Tibial nerve (tissue), 4 donors: ENCODE data around the gene NOTCH1. TPM values are rescaled to one million over a fixed set of nuclear protein-coding genes. Genes with fewer than 3 reads are reported as not detected.
A peak's percentile ranks its signal among the peaks of the same experiment; 100 is the strongest.

ENCODE experiments used
- DNase-seq, 2 donors: peaks; one replicate each; pipeline ENCODE4 v3.0.0-alpha.2; 2019; ENCODE audit warnings: low spot score in 2 of 2
- H3K27ac ChIP-seq, 4 donors: fragments of 200-600 bp; sonication (generic) in 3 of 4; one replicate each; pipeline ENCODE4 v1.5.1; 2017 to 2019; ENCODE audit warnings: mild to moderate bottlenecking in 1 of 4
- H3K27me3 ChIP-seq, 2 donors: fragments of 200-600 bp; sonication (generic) in 1 of 2; one replicate each; pipeline versions ENCODE4 v1.5.1 to v1.6.0; 2017 to 2019
- H3K36me3 ChIP-seq, 3 donors: fragments of 200-600 bp; sonication (generic); one replicate each; pipeline ENCODE4 v1.5.1; 2018 to 2019
- H3K4me1 ChIP-seq, 4 donors: fragments of 200-600 bp; sonication (generic) in 3 of 4; one replicate each; pipeline ENCODE4 v1.5.1; 2017 to 2019
- H3K4me3 ChIP-seq, 4 donors: fragments of 200-600 bp; sonication (generic) in 3 of 4; one replicate each; pipeline ENCODE4 v1.5.1; 2017 to 2019; ENCODE audit warnings: mild to moderate bottlenecking in 1 of 4, moderate library complexity in 1 of 4
- H3K9me3 ChIP-seq, 4 donors: fragments of 200-600 bp; sonication (generic) in 3 of 4; one replicate each; pipeline ENCODE4 v1.5.1; 2017 to 2019
- EP300 ChIP-seq, 2 donors: sonication (generic); formaldehyde crosslinking; IDR thresholded peaks; one replicate each; pipeline ENCODE4 v1.6.1; 2017; ENCODE audit warnings: antibody characterized with exemption in 2 of 2, mild to moderate bottlenecking in 1 of 2
- POLR2A ChIP-seq, 2 donors: fragments of 450-650 bp; IDR thresholded peaks; one replicate each; pipeline ENCODE4 v1.6.1; 2017; ENCODE audit warnings: antibody characterized with exemption in 2 of 2, mild to moderate bottlenecking in 2 of 2, moderate library complexity in 2 of 2
- WGBS, 2 donors: methylation state at CpG; one replicate each; pipeline ENCODE4 v1.1.5; 2018; 5-methylcytosine and 5-hydroxymethylcytosine counted together
- total RNA-seq, 4 donors: library from RNA; depleted of rRNA; stranded (reverse); fragments of >200 nt; gene quantifications; one replicate each; pipeline ENCODE4 v1.1.0, GENCODE V29; 2016
- TF ChIP-seq, protein P1 (sequence below), 5 experiments: fragments of 200-600 bp in 3 of 5; fragments of 450-650 bp in 2 of 5; sonication (generic) in 3 of 5; IDR thresholded peaks; one replicate each; pipeline ENCODE4 v1.5.1; 2016 to 2019; ENCODE audit warnings: antibody characterized with exemption in 5 of 5, mild to moderate bottlenecking in 3 of 5, moderate library complexity in 2 of 5

Gene NOTCH1
- total RNA-seq, 4 donors from 2014 or later: 29.3 to 65.4 (median 41.5) TPM

DNA sequence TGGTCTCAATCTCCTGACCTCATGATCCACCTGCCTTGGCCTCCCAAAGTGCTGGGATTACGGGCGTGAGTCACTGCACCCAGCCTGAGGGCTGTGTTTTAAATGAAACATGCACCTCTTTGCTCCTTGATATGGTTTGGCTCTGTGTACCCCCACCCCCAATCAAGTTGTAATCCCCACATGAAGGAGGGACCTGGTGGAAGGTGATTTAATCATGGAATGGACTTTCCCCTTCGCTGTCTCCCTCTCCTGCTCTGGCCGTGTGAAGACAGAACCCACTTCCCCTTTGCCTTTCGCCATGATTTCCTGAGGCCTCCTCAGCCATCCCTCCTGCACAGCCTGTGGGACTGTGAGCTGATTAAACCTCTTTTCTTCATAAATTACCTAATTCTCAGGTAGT, 12.5 kb upstream of the NOTCH1 start:
- DNase-seq: no peak
- TF ChIP-seq EP300 (IDR thresholded peaks at IDR 0.05): no peak
- TF ChIP-seq POLR2A (IDR thresholded peaks at IDR 0.05): no peak
- TF ChIP-seq, protein P1, sequence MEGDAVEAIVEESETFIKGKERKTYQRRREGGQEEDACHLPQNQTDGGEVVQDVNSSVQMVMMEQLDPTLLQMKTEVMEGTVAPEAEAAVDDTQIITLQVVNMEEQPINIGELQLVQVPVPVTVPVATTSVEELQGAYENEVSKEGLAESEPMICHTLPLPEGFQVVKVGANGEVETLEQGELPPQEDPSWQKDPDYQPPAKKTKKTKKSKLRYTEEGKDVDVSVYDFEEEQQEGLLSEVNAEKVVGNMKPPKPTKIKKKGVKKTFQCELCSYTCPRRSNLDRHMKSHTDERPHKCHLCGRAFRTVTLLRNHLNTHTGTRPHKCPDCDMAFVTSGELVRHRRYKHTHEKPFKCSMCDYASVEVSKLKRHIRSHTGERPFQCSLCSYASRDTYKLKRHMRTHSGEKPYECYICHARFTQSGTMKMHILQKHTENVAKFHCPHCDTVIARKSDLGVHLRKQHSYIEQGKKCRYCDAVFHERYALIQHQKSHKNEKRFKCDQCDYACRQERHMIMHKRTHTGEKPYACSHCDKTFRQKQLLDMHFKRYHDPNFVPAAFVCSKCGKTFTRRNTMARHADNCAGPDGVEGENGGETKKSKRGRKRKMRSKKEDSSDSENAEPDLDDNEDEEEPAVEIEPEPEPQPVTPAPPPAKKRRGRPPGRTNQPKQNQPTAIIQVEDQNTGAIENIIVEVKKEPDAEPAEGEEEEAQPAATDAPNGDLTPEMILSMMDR (IDR thresholded peaks at IDR 0.05): no peak
- peak overlapping the region in 2 of 4 donors; percentile 3 to 14 for H3K27ac ChIP-seq
- no peaks in the 10 kb centered on the region for H3K36me3 ChIP-seq
- 62 to 64% methylated on average over 5 of the region's 5 CpGs for WGBS, 2 donors
- H3K27me3 ChIP-seq: no peaks in the 10 kb centered on the region
- peaks cover 0 to 31% (median 19%) of the 10 kb centered on the region in 4 donors for H3K4me1 ChIP-seq
- peaks cover 0 to 5% (median 0%) of the 10 kb centered on the region in 4 donors for H3K9me3 ChIP-seq
- H3K4me3 ChIP-seq: no peak overlapping the region

DNA sequence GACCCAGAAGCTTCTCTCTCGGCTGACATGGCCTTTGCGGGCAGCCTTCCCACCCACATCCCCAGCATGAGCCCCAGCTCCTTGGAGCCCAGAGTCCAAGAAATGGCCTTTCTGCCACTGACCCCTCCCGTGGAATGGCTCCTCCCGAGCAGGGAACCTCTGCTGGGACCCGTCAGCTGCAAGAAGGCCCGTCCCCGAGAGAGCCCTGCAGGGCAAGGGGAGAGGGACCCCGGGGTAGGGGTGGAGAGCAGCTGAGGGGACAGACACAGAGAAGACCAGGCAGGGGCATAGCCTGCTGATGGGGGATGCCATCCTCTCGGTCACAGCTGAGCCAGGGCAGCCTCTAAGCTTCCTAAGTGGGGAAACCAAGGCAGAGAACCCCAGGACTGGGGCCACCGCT, 11.2 kb upstream of the NOTCH1 start:
- TF ChIP-seq EP300 (IDR thresholded peaks at IDR 0.05) (no peak), POLR2A (IDR thresholded peaks at IDR 0.05) (no peak)
- TF ChIP-seq, protein P1 (IDR thresholded peaks at IDR 0.05): no peak
- Histone ChIP-seq H3K4me1 (peaks cover 0 to 29% (median 23%) of the 10 kb centered on the region in 4 donors), H3K27ac (peak overlapping the region in 2 of 4 donors; percentile 2 to 71), H3K36me3 (no peaks in the 10 kb centered on the region), H3K4me3 (no peak overlapping the region), H3K9me3 (peaks cover 0 to 5% (median 0%) of the 10 kb centered on the region in 4 donors), H3K27me3 (no peaks in the 10 kb centered on the region)
- 67% methylated on average over 9 to 10 of the region's 10 CpGs for WGBS, 2 donors
- DNase-seq: no peak

DNA sequence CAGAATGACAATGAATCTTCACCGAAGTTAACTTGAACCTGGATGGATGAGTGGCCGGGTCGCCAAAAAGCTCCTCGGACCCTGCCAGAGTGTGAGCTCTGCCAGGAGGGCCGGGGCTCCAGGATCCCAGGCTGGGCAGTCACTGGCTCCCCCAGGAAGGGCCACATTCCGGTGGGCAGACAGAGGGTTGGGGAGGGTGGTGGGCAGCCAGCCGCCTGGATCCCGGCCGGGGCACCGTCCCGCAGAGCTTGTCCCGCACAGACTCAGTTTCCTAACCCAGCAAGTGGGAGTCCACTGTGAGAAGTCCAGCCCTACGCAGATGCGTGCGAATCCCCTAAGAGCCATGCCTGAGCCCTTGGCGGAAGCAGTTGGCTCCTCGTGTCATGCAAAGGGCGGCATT, 10.3 kb upstream of the NOTCH1 start:
- 91% methylated on average over 18 of the region's 18 CpGs; no CpG with 5 or more reads in 1 of the 2 donors for WGBS, 2 donors
- Histone ChIP-seq H3K4me1 (peaks cover 0 to 38% (median 31%) of the 10 kb centered on the region in 4 donors), H3K36me3 (no peaks in the 10 kb centered on the region)

DNA sequence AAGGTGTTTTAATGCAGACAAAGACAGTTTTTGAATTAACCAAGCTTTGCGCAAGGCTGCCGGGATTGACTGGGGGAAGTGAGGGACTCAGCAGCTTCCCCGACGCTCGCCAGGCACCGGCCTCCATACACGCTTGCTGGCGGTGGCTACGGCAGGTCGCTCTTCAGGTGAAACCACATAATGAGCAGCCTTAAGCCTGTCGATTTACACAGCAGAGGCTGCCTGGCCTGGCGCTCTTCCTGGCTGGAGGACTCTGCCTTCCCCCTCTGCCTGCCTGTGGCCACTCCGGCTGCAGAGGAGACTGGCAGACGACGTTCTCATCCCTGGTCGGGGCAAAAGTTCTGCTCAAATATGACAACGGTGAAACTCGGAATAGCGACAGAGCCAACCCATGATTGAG, 9.0 kb upstream of the NOTCH1 start:
- 83 to 93% methylated on average over 19 of the region's 19 CpGs for WGBS, 2 donors
- H3K27ac ChIP-seq: no peak overlapping the region
- no peaks in the 10 kb centered on the region for H3K27me3 ChIP-seq
- H3K36me3 ChIP-seq: no peaks in the 10 kb centered on the region
- no peak for DNase-seq
- peaks cover 0 to 51% (median 43%) of the 10 kb centered on the region in 4 donors for H3K4me1 ChIP-seq
- H3K9me3 ChIP-seq: peaks cover 0 to 5% (median 0%) of the 10 kb centered on the region in 4 donors
- no peak overlapping the region for H3K4me3 ChIP-seq
- TF ChIP-seq EP300 (IDR thresholded peaks at IDR 0.05) (no peak), POLR2A (IDR thresholded peaks at IDR 0.05) (no peak)
- TF ChIP-seq, protein P1 (IDR thresholded peaks at IDR 0.05): no peak

More for the DNA sequence above, 10.3 kb upstream of the NOTCH1 start:
- Histone ChIP-seq H3K27me3 (no peaks in the 10 kb centered on the region), H3K27ac (no peak overlapping the region), H3K9me3 (peaks cover 0 to 5% (median 0%) of the 10 kb centered on the region in 4 donors), H3K4me3 (no peak overlapping the region)
- DNase-seq: no peak
- TF ChIP-seq EP300 (IDR thresholded peaks at IDR 0.05) (no peak), POLR2A (IDR thresholded peaks at IDR 0.05) (no peak)
- TF ChIP-seq, protein P1 (IDR thresholded peaks at IDR 0.05): no peak

DNA sequence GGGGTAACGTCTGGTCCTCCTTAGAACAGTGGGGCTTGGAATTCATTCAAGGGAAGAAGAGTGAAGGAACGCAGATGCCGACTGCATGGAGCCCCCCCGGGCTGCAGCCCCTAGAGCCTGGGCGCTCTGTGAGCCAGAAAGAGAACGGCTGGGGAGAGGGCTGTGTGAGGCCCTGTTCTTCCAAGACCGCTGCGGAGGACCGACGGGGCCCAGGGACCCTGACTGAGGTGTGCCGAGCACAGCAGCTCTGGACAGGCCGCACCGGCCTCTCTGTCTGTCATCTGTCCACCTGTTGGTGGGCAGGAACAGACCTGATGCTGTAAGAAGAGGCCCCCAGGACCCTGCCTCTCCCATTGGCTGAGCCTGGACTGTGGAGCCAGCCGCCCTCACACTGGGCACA, 7.7 kb upstream of the NOTCH1 start:
- no peak overlapping the region for H3K4me3 ChIP-seq
- H3K36me3 ChIP-seq: no peaks in the 10 kb centered on the region
- no peak overlapping the region for H3K27ac ChIP-seq
- DNase-seq: no peak
- WGBS, 2 donors: 85 to 94% methylated on average over 13 to 14 of the region's 14 CpGs
- H3K9me3 ChIP-seq: no peaks in the 10 kb centered on the region
- H3K4me1 ChIP-seq: peaks cover 0 to 48% (median 41%) of the 10 kb centered on the region in 4 donors
- TF ChIP-seq POLR2A (IDR thresholded peaks at IDR 0.05) (no peak), EP300 (IDR thresholded peaks at IDR 0.05) (no peak)
- TF ChIP-seq, protein P1 (IDR thresholded peaks at IDR 0.05): no peak
- no peaks in the 10 kb centered on the region for H3K27me3 ChIP-seq
